Activated CD4-positive, alpha-beta T cell treated with anti-CD3 and anti-CD28 coated beads for 1 hour (primary cell): ENCODE data around the gene NFAM1.

Experiments used
- DNase-seq: peaks from one replicate; pipeline ENCODE4 v3.0.0-alpha.2; 2020

The NFAM1 gene

GRCh38 chr22:42432020-42432596 is at the start of gene NFAM1:
Gene NFAM1 (minus strand): TSS chr22:42432403. CDS start chr22:42432357, 46 bp downstream.
- DNase-seq = no peak

GRCh38 chr22:42475122-42475521 is 42.9 kb upstream of the NFAM1 start:
- no peak for DNase-seq

- no peak for DNase-seq
Observed at GRCh38 chr22:42473484-42474193, 41.4 kb upstream of the NFAM1 start.

DNA sequence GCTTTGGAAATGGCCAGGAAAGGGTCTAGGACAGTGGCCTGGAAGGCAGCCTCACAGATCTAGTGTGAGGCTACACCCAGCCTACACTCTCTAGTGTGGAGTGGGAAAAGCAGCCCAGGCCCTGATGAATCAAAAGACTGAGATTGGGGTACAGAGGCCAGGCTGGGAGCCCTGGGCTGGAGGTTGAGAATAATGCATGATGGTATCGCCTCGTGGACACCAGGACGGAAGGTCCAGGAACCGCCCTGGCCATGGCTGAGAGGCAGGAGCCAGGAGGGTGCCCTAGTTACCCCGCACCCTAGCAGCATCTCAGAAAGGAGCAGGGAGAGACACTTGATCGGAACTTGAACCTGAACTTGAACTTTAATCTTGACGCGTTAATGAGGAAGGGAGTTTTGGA is 40.5 kb upstream of the NFAM1 start:
- DNase-seq = no peak

GRCh38 chr22:42471441-42471840 is 39.2 kb upstream of the NFAM1 start:
- no peak for DNase-seq

DNA sequence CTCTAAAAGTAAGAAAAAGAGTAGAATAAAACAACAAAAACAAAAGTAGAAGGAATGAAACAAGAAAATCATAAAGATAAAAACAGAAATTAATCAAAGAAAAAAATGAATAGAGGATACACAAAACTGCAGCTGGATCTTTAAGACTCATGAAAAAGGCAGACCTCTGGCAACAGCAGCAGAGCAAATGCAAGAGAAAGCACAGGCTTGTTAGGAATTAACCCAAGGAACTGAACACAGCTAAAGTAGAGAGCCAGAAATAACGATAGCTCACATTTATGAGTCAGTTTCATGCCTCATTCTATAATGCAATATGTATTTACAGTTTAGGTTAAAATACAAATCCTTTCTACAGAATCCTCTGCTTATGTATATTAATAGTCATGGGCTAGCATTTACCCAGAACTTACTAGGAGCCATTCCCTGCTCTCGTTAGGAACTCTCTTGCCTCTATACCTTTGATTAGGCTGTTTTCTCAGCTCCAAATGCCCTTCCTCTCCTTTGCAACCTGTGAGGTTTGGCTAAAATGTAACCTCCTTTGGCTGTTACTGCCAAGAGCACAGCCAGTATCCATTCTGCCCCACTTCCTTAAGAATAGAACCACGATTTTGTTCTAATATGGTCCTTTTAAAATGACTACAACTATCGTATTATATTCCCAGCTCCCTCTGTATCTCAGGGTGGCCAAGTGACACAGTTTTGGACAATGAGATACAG is 38.3 kb upstream of the NFAM1 start:
- no peak for DNase-seq

DNA sequence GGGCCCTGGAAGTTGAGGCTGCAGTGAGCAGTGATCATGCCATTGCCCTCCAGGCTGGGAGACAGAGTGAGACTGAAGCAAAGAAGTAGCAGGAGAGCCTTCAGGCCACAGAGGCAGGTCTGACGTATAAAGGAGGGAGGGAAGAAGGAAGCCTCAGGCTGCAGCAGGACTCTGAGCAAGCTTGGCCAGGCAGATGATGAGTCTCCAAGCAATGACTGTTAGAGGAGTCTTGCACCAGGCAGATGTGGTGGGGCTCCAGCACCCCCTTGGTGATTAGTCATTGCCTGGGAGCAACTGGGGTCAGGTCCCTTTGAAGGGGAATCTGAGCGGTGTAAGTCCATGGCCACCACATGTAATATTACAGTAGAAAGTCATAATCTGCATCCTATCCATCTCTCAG is 36.6 kb upstream of the NFAM1 start:
- no peak for DNase-seq

DNA sequence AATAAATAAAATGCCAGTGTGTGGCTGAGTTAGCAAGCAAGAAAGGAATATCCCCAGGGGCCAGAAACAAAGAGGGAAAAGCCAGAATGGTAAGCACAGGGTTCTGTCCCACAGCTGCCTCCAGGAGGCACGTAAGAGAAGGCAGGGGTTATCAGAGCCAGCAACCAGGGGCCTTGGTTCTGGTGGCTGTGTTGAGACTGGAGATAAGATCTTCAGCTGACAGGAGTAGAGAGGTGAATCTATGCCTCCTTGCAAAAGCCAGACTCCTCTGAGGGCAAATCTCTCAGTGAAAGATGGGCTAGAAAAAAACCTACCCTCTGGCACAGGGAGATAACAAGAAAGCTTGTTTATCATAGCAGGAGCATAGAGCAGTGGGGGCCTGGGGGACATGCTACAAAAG is 29.8 kb upstream of the NFAM1 start:
- DNase-seq = no peak

DNA sequence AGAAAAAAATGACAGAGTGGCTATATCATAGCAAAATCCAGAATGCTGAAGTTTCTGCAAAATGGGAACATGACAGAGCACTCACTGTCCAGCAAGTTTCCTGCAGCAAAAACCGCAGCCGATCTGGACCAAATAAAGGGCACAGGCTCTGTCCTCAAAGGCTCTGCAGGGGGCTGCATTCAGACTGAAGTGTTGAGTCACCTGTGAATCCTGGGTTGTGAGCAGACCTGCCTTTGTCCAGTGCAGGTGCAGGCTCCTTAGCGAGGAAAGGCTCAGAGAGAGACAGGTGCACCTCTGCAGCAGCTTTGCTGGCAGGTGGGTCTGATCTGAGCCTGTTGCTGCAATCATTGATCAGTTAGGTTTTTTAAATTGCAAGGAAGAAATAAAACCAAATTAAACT is 29.3 kb upstream of the NFAM1 start:
- DNase-seq = no peak

DNA sequence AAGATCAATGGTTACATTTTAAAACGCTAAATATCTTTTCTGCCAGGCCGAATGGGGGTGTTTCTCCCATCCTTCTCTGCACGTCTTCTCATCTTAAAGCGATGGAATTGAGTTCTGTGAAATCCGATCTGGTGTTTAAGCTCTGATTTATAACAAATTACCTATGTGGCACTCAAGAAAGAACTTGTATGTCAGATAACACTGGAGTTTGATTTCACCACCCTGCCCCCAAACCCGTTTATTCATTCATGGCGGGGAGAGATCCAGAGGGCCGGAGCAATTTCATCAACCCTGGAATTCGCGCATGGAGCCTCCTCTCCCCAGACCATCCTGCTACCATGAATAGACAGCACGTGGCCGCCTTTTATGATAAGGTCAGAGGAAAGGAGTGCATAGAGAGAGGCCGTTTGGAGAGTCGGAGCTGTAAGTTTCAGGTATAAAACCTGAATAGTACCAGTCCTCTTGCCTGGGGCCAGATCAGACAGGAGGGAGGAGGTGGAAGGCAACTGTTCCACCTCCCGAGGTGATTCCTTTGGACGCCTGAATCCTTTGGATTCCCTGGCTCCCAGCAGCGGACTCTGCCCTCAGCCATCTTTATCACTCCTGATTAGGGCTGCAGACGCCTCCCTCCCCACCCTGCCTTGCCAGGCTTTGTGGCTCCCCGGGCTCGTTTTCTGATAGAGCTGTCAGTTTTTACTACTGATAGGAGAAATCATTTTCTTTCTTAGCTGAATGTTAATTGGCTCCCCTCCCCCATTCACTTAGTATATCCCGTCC is 27.3 kb upstream of the NFAM1 start:
- no peak for DNase-seq

- no peak for DNase-seq
Observed at GRCh38 chr22:42452916-42453315, 20.7 kb upstream of the NFAM1 start.

GRCh38 chr22:42452456-42452855 is 20.3 kb upstream of the NFAM1 start:
- no peak for DNase-seq

DNA sequence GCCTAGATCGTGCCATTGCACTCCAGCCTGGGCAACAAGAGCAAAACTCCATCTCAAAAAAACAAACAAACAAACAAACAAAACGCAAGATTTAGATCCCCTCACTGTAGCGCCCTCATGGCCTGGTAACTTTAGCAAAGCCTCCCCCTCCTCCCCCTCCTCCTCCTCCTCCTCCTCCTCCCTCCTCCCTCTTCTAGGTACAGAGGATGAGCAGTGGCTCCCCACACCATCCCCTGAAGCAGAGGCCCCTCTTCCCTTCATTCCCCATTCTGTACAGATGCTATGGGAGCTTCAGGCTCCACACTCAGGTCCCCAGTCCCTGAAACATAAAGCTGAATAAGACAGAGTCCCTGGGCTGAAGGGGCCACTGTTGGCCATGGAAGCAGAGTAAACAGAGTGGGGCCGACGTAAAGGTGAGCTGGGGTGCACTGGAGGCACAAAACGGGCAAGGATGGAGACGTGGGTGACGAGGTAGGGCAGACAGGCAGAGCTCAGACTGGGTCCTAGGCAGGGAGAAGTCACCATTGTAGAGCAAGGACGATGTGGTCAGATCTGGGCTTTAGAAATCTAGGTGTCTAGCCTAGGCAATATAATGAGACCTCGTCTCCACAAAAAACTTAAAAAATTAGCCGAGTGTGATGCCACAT is 19.4 kb upstream of the NFAM1 start:
- DNase-seq = no peak

DNA sequence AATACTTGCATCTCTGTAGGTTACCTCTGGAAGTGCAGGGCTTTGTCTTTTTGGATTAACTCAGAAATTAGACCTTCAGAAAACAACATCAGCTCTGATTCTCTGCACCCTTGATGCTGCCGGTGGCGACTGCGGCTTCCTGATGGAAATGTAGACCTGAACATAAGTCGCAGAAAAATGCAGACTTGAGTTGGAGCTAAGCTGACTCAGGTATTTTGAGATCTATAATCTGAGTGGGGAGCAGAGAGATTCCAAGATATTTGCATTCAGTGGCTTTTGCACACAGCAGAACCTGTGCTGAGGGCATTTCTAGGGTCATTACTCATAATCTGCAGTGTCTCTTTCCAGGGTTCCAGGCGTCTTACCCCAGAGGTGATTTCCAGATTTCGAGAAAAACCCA is 18.7 kb upstream of the NFAM1 start:
- no peak for DNase-seq

DNA sequence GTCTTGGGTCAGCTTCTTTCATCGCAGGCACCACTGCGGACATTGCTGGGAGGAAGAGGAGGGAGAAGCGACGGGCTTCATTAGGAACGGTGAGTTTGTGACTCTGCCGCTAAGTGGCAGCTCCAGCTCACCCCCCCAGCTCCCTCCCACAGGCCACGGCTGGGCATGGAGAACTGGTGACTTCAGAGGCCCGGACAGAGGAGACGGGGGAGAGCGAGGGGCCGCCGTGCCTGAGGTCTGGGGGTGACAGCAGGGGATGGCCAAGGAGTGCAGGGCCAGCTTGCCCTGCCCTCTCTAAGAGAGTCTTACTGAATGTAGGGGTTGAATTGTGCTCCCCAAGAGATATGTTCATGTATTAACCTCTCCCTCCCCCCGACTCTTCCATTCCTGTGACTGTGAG is 13.9 kb upstream of the NFAM1 start:
- DNase-seq = no peak

DNA sequence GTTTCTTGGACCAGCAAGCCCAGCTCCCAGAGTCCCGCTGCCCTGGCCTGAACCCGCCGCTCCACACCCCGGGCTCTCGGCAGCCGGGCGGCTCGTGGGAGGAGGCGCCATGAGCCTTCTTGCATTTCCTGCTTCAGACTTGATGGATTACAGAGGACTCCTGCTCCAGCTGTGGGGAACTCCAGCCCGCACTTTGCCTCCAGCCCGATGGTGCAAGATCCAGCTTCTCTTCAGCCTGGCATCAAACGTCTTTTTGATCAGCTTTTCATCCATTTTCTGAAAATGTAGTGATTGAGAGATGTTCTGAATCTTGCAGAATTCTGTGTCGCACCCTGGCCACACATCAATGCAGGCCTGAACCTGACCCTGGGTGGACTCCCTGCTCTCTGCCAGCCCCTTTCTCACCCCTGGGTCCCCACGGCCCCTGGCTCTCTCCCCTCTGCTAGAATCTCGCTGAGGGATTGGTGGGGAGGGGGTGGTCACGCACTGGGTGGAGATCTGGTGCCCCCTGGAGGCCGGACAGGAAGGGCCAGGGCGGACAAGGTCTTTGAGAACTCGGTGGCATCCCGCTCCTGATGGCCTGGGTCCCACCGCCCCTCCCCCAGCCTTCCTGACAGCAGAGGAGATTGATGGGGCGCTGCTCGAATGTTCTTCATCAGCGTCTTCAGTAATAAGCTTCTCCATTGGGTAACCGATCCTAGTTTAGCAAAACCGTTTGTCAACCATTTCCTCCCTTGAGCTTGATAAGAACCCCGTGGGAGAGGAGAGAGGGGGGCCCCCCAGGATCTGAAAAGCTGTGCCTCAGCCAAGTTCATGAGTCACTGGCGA is 12.1 kb upstream of the NFAM1 start:
- DNase-seq = peak; percentile 62

DNA sequence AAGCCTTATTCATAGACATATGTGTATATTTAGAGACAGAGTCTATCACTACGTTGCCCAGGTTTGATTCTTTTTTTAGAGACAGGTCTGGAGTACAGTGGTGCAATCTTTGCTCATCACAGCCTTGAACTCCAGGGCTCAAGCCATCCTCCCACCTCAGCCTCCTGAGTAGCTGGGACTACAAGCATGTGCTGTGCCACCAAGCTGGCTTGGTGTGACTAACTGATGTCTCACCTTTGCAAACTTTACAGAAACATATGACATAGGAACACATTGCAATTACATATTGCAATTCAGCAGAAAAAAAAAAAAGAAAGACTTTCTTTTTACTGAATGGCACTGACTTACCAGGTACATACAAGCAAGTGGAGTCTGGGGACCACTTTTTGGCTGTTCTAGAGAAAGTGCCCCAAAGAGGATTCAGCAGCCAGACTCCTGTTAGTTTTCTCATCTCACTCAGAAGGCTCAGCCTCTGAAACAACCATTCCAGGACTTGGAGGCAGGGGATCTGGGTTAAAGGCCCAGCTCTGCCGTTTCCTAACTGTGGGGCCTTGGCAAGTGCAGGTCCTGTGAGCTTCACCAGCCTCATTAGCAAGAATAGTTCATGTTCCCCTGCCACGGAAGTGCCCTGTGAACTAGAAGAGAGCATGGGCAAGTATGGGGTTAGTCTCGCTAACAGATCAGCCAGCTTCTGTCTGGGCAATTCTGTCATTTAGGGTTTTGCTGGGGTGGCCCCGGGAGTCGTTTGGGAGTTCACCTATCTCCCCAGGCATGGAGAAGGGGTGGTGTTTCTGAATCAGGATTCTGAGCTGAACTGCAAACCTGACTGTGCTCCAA is 11.3 kb upstream of the NFAM1 start:
- DNase-seq = no peak

DNA sequence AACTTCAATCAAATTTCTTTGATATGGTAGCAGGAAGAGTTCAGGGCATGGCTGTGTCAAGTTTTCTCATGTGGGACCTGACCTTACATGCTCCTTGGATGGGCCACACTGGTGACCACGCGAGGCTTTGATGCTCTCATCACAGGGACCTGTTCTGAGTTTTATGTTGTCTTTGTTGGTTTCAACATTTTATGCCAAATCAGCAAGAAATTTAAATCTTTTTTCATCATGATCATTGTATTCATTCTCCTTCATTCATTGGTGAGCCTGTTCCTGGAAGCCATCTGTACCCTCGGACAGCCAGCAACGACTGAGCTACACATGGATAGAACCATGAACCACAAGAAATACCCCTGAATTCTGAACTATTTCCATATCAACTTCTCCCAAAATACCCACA is 10.5 kb upstream of the NFAM1 start:
- DNase-seq = no peak

- no peak for DNase-seq
Observed at GRCh38 chr22:42440728-42441127, 8.5 kb upstream of the NFAM1 start.

DNA sequence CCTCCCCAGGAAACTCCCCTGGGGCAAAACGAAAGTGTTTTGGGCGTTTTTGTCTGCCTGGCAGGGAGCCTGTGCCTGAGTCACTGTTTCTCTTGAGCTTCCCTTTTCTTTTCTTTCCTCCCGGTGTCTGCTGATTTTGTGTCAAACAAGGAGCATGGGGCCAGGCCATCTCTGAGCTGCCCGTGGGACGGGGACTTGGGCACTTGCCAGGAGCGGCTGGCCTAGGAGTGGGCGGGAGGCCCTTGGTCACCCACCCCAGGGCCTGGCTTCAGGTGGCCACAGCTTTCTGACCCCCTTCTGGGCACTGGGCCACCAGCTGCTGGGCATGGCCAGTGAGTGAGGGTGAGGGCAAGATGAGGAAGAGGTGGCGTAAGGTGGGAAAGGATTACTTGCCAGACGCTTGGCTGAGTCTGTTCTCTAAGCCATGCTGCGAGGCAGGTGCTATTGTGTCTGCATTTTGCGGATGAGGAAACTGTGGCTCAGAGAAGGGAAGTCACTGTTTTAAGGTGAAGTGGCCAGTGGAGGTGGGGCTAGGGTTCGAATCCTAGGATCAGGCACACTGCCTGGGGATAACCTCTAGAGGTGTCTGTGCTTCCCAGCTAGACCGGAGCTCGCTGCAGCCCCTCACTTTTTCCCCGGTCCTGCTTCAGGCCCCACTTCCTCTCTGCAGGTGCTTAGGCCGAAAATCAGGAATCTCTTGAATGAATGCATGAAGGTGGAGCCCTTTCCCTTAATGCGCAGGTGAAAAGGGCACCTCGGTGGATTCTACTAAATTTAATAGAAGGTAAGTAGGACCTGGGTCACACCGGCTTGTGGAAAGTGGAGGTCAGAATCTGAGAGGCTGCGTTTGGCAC is 7.8 kb upstream of the NFAM1 start:
- no peak for DNase-seq
